ENCODE measurements around the gene IGSF21. TPM values are rescaled to one million over a fixed set of nuclear protein-coding genes. Genes with fewer than 3 reads are reported as not detected.

IGSF21 gene
- polyA plus RNA-seq, 1 of the 3 experiments (the other 2 are of a cell fraction), result not detected

- Histone ChIP-seq H3K9me3 (no peaks in the 10 kb centered on the region), H2AFZ (ENCODE audit: low read depth) (no peak overlapping the region), H3K4me3 (ENCODE audit: low read depth in 2 of 2, low read length in 1 of 2) (no peak overlapping the region), H3K27me3 (ENCODE audit: insufficient read depth) (no peaks in the 10 kb centered on the region), H3K4me2 (no peak overlapping the region), H3K9ac (no peak overlapping the region), H3K4me1 (ENCODE audit: control insufficient read depth in 1 of 2, insufficient read depth in 2 of 2, low read depth in 1 of 2, low read length in 1 of 2) (peaks cover 0 to 24% of the 10 kb centered on the region in 2 experiments; a peak in 2 of 4 replicates), H3K27ac (ENCODE audit: low read depth in 2 of 2, low read length in 1 of 2) (peak overlapping the region in 1 of 2 experiments; percentile 62; a peak in 1 of 4 replicates), H3K36me3 (replicated peaks in 1 of 2; ENCODE audit: control insufficient read depth in 1 of 2, insufficient read depth in 2 of 2, low read length in 1 of 2) (no peaks in the 10 kb centered on the region), H4K20me1 (ENCODE audit: insufficient read depth) (no peaks in the 10 kb centered on the region), H3F3A (replicated peaks; ENCODE audit: insufficient read depth) (no peaks in the 10 kb centered on the region), H3K9me2 (no peaks in the 10 kb centered on the region), H3K79me2 (ENCODE audit: insufficient read depth) (no peaks in the 10 kb centered on the region)
- ChIA-PET CTCF (interaction anchor here (0.5 to 2.2 kb wide), 17 partner anchors 9 to 424 kb away, joined by 3 to 19 read pairs (median 5); partner anchors contain the start of gene IGSF21), POLR2A (interaction anchor here (1.6 kb wide), 1 partner anchor 10 kb away, joined by 6 read pairs; no protein-coding TSS in a partner anchor)
- WGBS (ENCODE audit: low lambda C conversion rate), result 24% methylated on average over 5 of the region's 5 CpGs
- DNase-seq, result no peak
- TF ChIP-seq POLR2AphosphoS5 (IDR thresholded peaks at IDR 0.05; ENCODE audit: low read depth, low read length) (no peak), SIN3A (IDR thresholded peaks at IDR 0.05; ENCODE audit: borderline replicate concordance, low read depth, low read length) (no peak), EZH2phosphoT487 (IDR thresholded peaks at IDR 0.05; ENCODE audit: borderline replicate concordance, low read depth) (no peak), NRF1 (IDR thresholded peaks at IDR 0.05; ENCODE audit: low read depth, low read length) (no peak), REST (IDR thresholded peaks at IDR 0.05; ENCODE audit: low read depth, low read length) (no peak), FOXM1 (IDR thresholded peaks at IDR 0.05; ENCODE audit: low read depth) (no peak), IRF3 (IDR thresholded peaks at IDR 0.05; ENCODE audit: low read depth, low read length) (no peak), NFIC (IDR thresholded peaks at IDR 0.05; ENCODE audit: borderline replicate concordance) (no peak), GATA2 (CRISPR knock-in tag; IDR thresholded peaks at IDR 0.05) (no peak), TEAD4 (IDR thresholded peaks at IDR 0.05; ENCODE audit: borderline replicate concordance, insufficient read depth) (no peak), SMC3 (IDR thresholded peaks at IDR 0.05; ENCODE audit: low read depth, low read length) (no peak), MEF2A (IDR thresholded peaks at IDR 0.05; ENCODE audit: borderline replicate concordance, low read depth) (no peak), TAF1 (IDR thresholded peaks at IDR 0.05; ENCODE audit: borderline replicate concordance, low read depth, low read length) (no peak), JUND (IDR thresholded peaks at IDR 0.05) (no peak), GABPA (IDR thresholded peaks at IDR 0.05; ENCODE audit: low read depth) (no peak), USF2 (IDR thresholded peaks at IDR 0.05; ENCODE audit: borderline replicate concordance, low read depth, low read length) (no peak), FOSL2 (IDR thresholded peaks at IDR 0.05; ENCODE audit: borderline replicate concordance, low read depth) (no peak), YY1 (IDR thresholded peaks at IDR 0.05; ENCODE audit: low read depth) (no peak), PBX3 (IDR thresholded peaks at IDR 0.05) (no peak)
These were observed 40.9 kb downstream of the IGSF21 start for GRCh38 chr1:18148461-18148860.
